Neuron (in vitro differentiated cells): ENCODE measurements around the gene MYOM3.

Experiments used
- H2AFZ ChIP-seq: one replicate; pipeline ENCODE4 v1.6.1; 2013; ENCODE audit warnings: low read depth, mild to moderate bottlenecking, inconsistent platforms, low read length, moderate library complexity
- H3K27me3 ChIP-seq: one replicate; pipeline ENCODE4 v1.6.1; 2013; ENCODE audit warnings: low read length; ENCODE audit not compliant: insufficient read depth
- H3K36me3 ChIP-seq: one replicate; pipeline ENCODE4 v1.6.1; 2013; ENCODE audit warnings: low read length; ENCODE audit not compliant: insufficient read depth
- H3K4me1 ChIP-seq: one replicate; pipeline ENCODE4 v1.6.1; 2013; ENCODE audit warnings: low read length; ENCODE audit not compliant: insufficient read depth
- H3K4me3 ChIP-seq: 2 replicates; pipeline ENCODE4 v1.5.1; 2013; ENCODE audit warnings: mild to moderate bottlenecking, low read length, moderate library complexity
- H3K9me3 ChIP-seq: one replicate; pipeline ENCODE4 v1.6.1; 2013; ENCODE audit warnings: low read length

The MYOM3 gene

GRCh38 chr1:24127801-24128363 lies 15.9 kb upstream of the MYOM3 start:
- Histone ChIP-seq H3K27me3 (no peaks in the 10 kb centered on the region), H2AFZ (no peak overlapping the region), H3K36me3 (no peaks in the 10 kb centered on the region), H3K9me3 (no peaks in the 10 kb centered on the region), H3K4me3 (no peak overlapping the region), H3K4me1 (no peaks in the 10 kb centered on the region)

- H3K27me3 ChIP-seq = no peaks in the 10 kb centered on the region
Observed at GRCh38 chr1:24127134-24127800, 15.3 kb upstream of the MYOM3 start.

GRCh38 chr1:24126672-24127023 lies 14.7 kb upstream of the MYOM3 start:
- no peaks in the 10 kb centered on the region for H3K36me3 ChIP-seq
- H2AFZ ChIP-seq = no peak overlapping the region
- no peak overlapping the region for H3K4me3 ChIP-seq
- no peaks in the 10 kb centered on the region for H3K9me3 ChIP-seq
- no peaks in the 10 kb centered on the region for H3K27me3 ChIP-seq
- H3K4me1 ChIP-seq = no peaks in the 10 kb centered on the region

More at GRCh38 chr1:24127134-24127800, 15.3 kb upstream of the MYOM3 start:
- Histone ChIP-seq H2AFZ (no peak overlapping the region), H3K4me3 (no peak overlapping the region), H3K4me1 (no peaks in the 10 kb centered on the region), H3K36me3 (no peaks in the 10 kb centered on the region), H3K9me3 (no peaks in the 10 kb centered on the region)

GRCh38 chr1:24126018-24126671 lies 14.2 kb upstream of the MYOM3 start:
- no peaks in the 10 kb centered on the region for H3K4me1 ChIP-seq
- H2AFZ ChIP-seq = no peak overlapping the region
- no peaks in the 10 kb centered on the region for H3K9me3 ChIP-seq
- H3K36me3 ChIP-seq = no peaks in the 10 kb centered on the region
- H3K4me3 ChIP-seq = no peak overlapping the region
- no peaks in the 10 kb centered on the region for H3K27me3 ChIP-seq

GRCh38 chr1:24125456-24125855 lies 13.5 kb upstream of the MYOM3 start:
- Histone ChIP-seq H2AFZ (no peak overlapping the region), H3K4me3 (no peak overlapping the region), H3K4me1 (no peaks in the 10 kb centered on the region), H3K9me3 (no peaks in the 10 kb centered on the region), H3K36me3 (no peaks in the 10 kb centered on the region), H3K27me3 (no peaks in the 10 kb centered on the region)

GRCh38 chr1:24124980-24125379 lies 13.0 kb upstream of the MYOM3 start:
- H3K36me3 ChIP-seq = no peaks in the 10 kb centered on the region
- H3K4me1 ChIP-seq = no peaks in the 10 kb centered on the region
- no peak overlapping the region for H3K4me3 ChIP-seq
- no peak overlapping the region for H2AFZ ChIP-seq
- H3K27me3 ChIP-seq = no peaks in the 10 kb centered on the region
- H3K9me3 ChIP-seq = no peaks in the 10 kb centered on the region

- no peak overlapping the region for H2AFZ ChIP-seq
- H3K36me3 ChIP-seq = no peaks in the 10 kb centered on the region
- H3K27me3 ChIP-seq = no peaks in the 10 kb centered on the region
- no peaks in the 10 kb centered on the region for H3K9me3 ChIP-seq
- no peak overlapping the region for H3K4me3 ChIP-seq
- no peaks in the 10 kb centered on the region for H3K4me1 ChIP-seq
Observed at GRCh38 chr1:24123611-24124010, 11.7 kb upstream of the MYOM3 start.

- Histone ChIP-seq H3K36me3 (no peaks in the 10 kb centered on the region), H3K27me3 (no peaks in the 10 kb centered on the region), H3K9me3 (no peaks in the 10 kb centered on the region), H3K4me1 (no peaks in the 10 kb centered on the region), H3K4me3 (no peak overlapping the region), H2AFZ (no peak overlapping the region)
Observed at GRCh38 chr1:24122776-24123175, 10.8 kb upstream of the MYOM3 start.

GRCh38 chr1:24121406-24121805 lies 9.5 kb upstream of the MYOM3 start:
- H3K27me3 ChIP-seq = peaks cover 2% of the 10 kb centered on the region
- H3K4me1 ChIP-seq = no peaks in the 10 kb centered on the region
- H3K4me3 ChIP-seq = no peak overlapping the region
- H3K36me3 ChIP-seq = no peaks in the 10 kb centered on the region
- no peak overlapping the region for H2AFZ ChIP-seq
- no peaks in the 10 kb centered on the region for H3K9me3 ChIP-seq

- H3K9me3 ChIP-seq = no peaks in the 10 kb centered on the region
- no peak overlapping the region for H2AFZ ChIP-seq
- H3K4me1 ChIP-seq = no peaks in the 10 kb centered on the region
- no peaks in the 10 kb centered on the region for H3K36me3 ChIP-seq
- peaks cover 2% of the 10 kb centered on the region for H3K27me3 ChIP-seq
- H3K4me3 ChIP-seq = no peak overlapping the region
Observed at GRCh38 chr1:24120965-24121364, 9.0 kb upstream of the MYOM3 start.

GRCh38 chr1:24119859-24120756 lies 8.2 kb upstream of the MYOM3 start:
- H2AFZ ChIP-seq = no peak overlapping the region
- H3K9me3 ChIP-seq = no peaks in the 10 kb centered on the region
- H3K27me3 ChIP-seq = peaks cover 2% of the 10 kb centered on the region
- H3K4me1 ChIP-seq = no peaks in the 10 kb centered on the region
- H3K36me3 ChIP-seq = no peaks in the 10 kb centered on the region
- H3K4me3 ChIP-seq = no peak overlapping the region

GRCh38 chr1:24119489-24119858 lies 7.5 kb upstream of the MYOM3 start:
- no peak overlapping the region for H3K4me3 ChIP-seq

More at GRCh38 chr1:24119489-24119858, 7.5 kb upstream of the MYOM3 start:
- Histone ChIP-seq H3K9me3 (no peaks in the 10 kb centered on the region), H3K4me1 (no peaks in the 10 kb centered on the region), H3K36me3 (no peaks in the 10 kb centered on the region), H3K27me3 (peaks cover 2% of the 10 kb centered on the region), H2AFZ (no peak overlapping the region)
